NAMALWA (cell line): ENCODE measurements around the gene NDST4.

Experiments used
- DNase-seq: peaks from one replicate; pipeline ENCODE4 v3.0.0-alpha.2; 2015; ENCODE audit warnings: low spot score

NDST4 gene

GRCh38 chr4:114783215-114783595, 330.2 kb downstream of the NDST4 start:
- DNase-seq = no peak

DNA sequence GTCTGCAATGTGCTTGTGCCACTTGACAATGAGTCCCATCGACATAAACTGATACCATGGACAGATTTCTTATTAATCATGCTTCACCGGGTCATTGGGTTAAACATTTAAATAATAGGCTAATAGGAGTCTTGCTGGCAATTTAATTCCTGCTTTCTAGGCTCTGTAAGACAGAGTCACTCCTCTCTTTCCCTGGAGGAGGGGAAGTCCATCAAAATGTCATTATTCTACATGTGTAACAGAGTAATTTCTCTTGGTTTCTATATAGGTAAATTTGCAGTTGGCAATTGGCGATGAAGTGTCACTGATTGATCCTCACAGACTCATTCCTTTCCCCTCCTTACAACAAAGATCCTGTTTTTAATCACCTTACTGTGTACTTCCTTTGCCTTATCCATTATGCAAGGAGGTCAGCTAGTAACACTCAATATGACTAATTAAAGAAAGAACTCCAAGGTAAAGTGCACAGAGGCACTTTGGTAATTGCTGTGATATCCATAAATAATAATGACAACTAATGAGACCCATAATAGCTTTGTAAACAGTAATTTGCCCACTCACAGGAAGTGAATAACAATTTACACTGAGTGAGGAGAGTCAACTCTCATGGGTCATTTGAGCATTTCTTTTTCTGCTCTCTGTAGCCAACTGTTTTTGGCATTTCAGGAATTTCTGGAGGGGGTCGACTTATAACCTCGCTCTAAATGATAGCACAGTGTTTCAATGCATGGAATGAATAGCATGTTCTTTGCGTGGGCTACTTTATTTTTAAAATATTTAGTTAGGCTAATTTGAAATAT, 330.8 kb downstream of the NDST4 start:
- no peak for DNase-seq

GRCh38 chr4:114780205-114780604, 333.2 kb downstream of the NDST4 start:
- DNase-seq = peak; percentile 32
